ENCODE data around the gene SNHG17.

DNA sequence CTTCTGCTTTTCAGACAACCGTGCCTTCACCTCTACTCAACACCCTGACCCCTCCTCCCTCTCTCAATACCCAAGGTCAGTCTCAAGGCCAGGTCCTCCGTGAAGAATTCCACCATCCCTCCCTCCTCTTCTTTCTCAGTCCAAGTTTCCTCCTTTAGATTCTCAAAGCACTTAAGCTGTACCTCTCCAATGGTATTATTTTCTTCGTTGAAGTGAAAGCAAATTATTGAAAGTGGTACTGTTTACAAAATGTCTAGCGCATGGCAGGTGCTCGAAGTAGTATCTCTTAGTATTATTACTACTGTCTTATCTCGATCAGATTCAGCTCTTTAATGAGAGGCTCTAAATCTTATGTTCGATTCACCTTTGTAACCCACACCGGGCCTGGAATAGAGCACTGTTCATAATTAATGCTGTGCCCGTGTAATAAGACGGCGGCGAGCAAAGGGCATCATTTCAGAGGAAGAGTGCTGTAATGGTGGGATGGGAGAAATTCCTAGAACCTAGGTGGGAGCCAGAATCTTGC is 36.9 kb upstream of the SNHG17 start:
- TF ChIP-seq CTCF (IDR thresholded peaks at IDR 0.05) (no peak), EZH2 (IDR thresholded peaks at IDR 0.05; ENCODE audit: borderline replicate concordance, insufficient read depth, low read depth, low read length, poor library complexity, severe bottlenecking) (no peak)

All from B cell (primary cell).